BJ (cell line): ENCODE measurements around the gene GGACT. TPM values are rescaled to one million over a fixed set of nuclear protein-coding genes. Genes with fewer than 3 reads are reported as not detected.

ENCODE experiments used
- CTCF ChIA-PET: fragments of 350-600 bp; formaldehyde crosslinking; extraction: SDS; loops from one replicate; lab custom pipeline; 2021; ENCODE audit warnings: antibody characterized with exemption, inconsistent platforms; lab: Yijun Ruan, JAX
- POLR2A ChIA-PET: fragments of 300-600 bp; sonication (Branson Sonifier 250); formaldehyde crosslinking; extraction: SDS; loops from one replicate; lab custom pipeline; 2021; ENCODE audit warnings: antibody characterized with exemption; lab: Charles Lee
- DNase-seq: peaks from one replicate; pipeline ENCODE4 v3.0.0-alpha.2; 2011; ENCODE audit warnings: low read depth
- H3K27me3 ChIP-seq: 2 replicates; pipeline ENCODE4 v1.6.0; 2011; ENCODE audit warnings: low read length; ENCODE audit not compliant: control insufficient read depth, insufficient read depth
- H3K36me3 ChIP-seq: 2 replicates; pipeline ENCODE4 v1.5.1; 2011; ENCODE audit warnings: low read length; ENCODE audit not compliant: control insufficient read depth, insufficient read depth
- H3K4me3 ChIP-seq: 2 replicates; pipeline ENCODE4 v1.5.1; 2011; ENCODE audit warnings: low read depth, mild to moderate bottlenecking, control low read depth, low read length
- CTCF ChIP-seq: IDR thresholded peaks from 2 replicates; pipeline ENCODE4 v1.5.1; 2011; ENCODE audit warnings: low read depth, mild to moderate bottlenecking, control low read depth, inconsistent platforms, low read length, moderate library complexity; ENCODE audit not compliant: insufficient read depth
- polyA plus RNA-seq: library from polyadenylated mRNA; depleted of rRNA; stranded (reverse); fragments of >200 nt; gene quantifications from 2 replicates; pipeline ENCODE4 v1.2.3, GENCODE V29; 2011

The GGACT gene
- polyA plus RNA-seq, 1 experiment, result 7.0 TPM

GRCh38 chr13:100537486-100537885, 51.1 kb downstream of the GGACT start:
- Histone ChIP-seq H3K4me3 (no peak overlapping the region), H3K36me3 (no peaks in the 10 kb centered on the region), H3K27me3 (no peaks in the 10 kb centered on the region)
- no peak for DNase-seq
- CTCF ChIA-PET, result no interaction called here
- TF ChIP-seq CTCF, result no peak
- POLR2A ChIA-PET, result no interaction called here

- H3K4me3 ChIP-seq, result no peak overlapping the region
- no peak for DNase-seq
- H3K36me3 ChIP-seq, result peaks cover 3% of the 10 kb centered on the region
- no peaks in the 10 kb centered on the region for H3K27me3 ChIP-seq
- POLR2A ChIA-PET, result no interaction called here
- CTCF ChIA-PET, result interaction anchor here (1.7 kb wide), 1 partner anchor 11 kb away, joined by 4 read pairs; no protein-coding TSS in a partner anchor
- TF ChIP-seq CTCF, result no peak
Observed at GRCh38 chr13:100536643-100537180, 51.9 kb downstream of the GGACT start.

GRCh38 chr13:100535426-100536135, 53.0 kb downstream of the GGACT start:
- no peak for TF ChIP-seq CTCF
- Histone ChIP-seq H3K36me3 (peaks cover 3% of the 10 kb centered on the region), H3K27me3 (no peaks in the 10 kb centered on the region), H3K4me3 (no peak overlapping the region)
- DNase-seq, result no peak
- ChIA-PET POLR2A (no interaction called here), CTCF (interaction anchor here (1.7 kb wide), 1 partner anchor 10 kb away, joined by 4 read pairs; no protein-coding TSS in a partner anchor)

GRCh38 chr13:100534911-100535310, 53.7 kb downstream of the GGACT start:
- POLR2A ChIA-PET, result no interaction called here
- no peak for DNase-seq

More at GRCh38 chr13:100534911-100535310, 53.7 kb downstream of the GGACT start:
- Histone ChIP-seq H3K36me3 (peaks cover 3% of the 10 kb centered on the region), H3K4me3 (no peak overlapping the region), H3K27me3 (no peaks in the 10 kb centered on the region)
- CTCF ChIA-PET, result interaction anchor here (1.7 kb wide), 1 partner anchor 9 kb away, joined by 4 read pairs; no protein-coding TSS in a partner anchor
- no peak for TF ChIP-seq CTCF
